AG04449 (cell line): ENCODE data around the gene ETV6.

Experiments used
- CTCF ChIA-PET: fragments of 350-600 bp; formaldehyde crosslinking; extraction: SDS; loops from one replicate; lab custom pipeline; 2021; ENCODE audit warnings: antibody characterized with exemption; lab: Yijun Ruan, JAX
- POLR2A ChIA-PET: fragments of 400-600, 350-600 bp; formaldehyde crosslinking; extraction: SDS; loops from one replicate; lab custom pipeline; 2020; ENCODE audit warnings: antibody characterized with exemption, inconsistent platforms; lab: Yijun Ruan, JAX
- DNase-seq: peaks from one replicate; pipeline ENCODE4 v3.0.0-alpha.2; 2010; ENCODE audit warnings: low read depth, low spot score
- H3K4me3 ChIP-seq: 2 replicates; pipeline ENCODE4 v1.5.1; 2011; ENCODE audit warnings: low read depth, mild to moderate bottlenecking, control low read depth, low read length
- CTCF ChIP-seq: IDR thresholded peaks from one replicate; pipeline ENCODE4 v1.5.1; 2011; ENCODE audit warnings: mild to moderate bottlenecking, moderate library complexity, low read length, control low read depth, inconsistent platforms; ENCODE audit not compliant: insufficient read depth; ENCODE audit errors: missing control alignments

Gene ETV6

GRCh38 chr12:11638315-11638916 is 11.1 kb upstream of the ETV6 start:
- ChIA-PET CTCF (interaction anchor here (1.4 to 1.5 kb wide), 3 partner anchors 8 to 394 kb away, joined by 4 to 5 read pairs (median 4); no protein-coding TSS in a partner anchor), POLR2A (no interaction called here)
- DNase-seq = no peak
- no peak overlapping the region for H3K4me3 ChIP-seq
- no peak for TF ChIP-seq CTCF

DNA sequence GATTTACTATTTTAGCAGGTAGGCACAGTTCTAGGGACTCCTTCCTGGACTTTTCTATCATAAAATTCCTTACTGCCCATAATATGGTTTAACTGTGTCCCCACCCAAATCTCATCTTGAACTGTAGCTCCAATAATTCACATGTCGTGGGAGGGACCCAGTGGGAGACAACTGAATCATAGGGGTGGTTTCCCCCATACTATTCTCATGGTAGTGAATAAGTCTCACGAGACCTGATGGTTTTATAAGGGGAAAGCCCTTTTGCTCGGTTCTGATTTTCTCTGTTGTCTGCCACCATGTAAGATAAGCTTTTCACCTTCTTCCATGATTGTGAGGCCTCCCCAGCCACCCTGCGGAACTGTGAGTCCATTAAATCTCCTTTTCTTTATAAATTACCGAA is 10.0 kb upstream of the ETV6 start:
- TF ChIP-seq CTCF = no peak

DNA sequence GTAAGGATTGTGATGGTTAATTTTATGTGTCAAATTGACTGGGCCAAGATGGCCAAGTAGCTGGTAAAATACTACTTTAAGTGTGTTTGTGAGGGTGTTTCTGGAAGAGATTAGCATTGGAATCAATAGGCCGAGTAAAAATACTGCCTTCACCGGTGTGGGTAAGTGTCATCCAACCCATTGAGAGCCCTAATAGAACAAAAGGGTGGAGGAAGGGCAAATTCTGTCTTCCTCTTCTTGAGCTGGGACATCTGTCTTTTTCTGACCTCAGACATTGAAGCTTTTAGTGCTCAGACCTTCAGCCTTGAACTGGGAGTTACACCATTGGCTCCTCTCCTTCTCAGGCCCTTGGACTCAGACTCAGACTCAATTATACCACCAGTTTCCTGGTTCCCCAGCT is 8.0 kb upstream of the ETV6 start:
- POLR2A ChIA-PET = no interaction called here

More for the DNA sequence above, 10.0 kb upstream of the ETV6 start:
- DNase-seq = no peak
- no peak overlapping the region for H3K4me3 ChIP-seq
- ChIA-PET CTCF (interaction anchor here (1.4 to 1.5 kb wide), 3 partner anchors 9 to 393 kb away, joined by 4 to 5 read pairs (median 4); no protein-coding TSS in a partner anchor), POLR2A (no interaction called here)

DNA sequence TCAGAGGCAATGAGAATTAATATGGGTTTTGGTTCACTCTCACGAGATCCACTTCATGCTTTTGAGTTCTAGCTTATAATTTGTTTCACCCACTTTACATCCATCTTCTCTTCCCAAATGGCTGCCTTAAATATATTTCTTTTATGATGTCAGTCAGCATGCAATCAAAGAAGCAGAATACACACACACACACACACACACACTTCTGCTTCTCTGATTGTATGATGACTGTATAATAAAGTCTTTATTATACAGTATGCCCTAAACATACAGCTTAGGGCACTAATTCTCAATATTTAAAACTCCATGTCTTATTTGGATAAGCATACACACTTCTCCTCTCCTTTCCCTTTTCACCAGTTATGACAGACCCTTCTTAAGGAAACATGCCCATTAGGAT is 6.7 kb upstream of the ETV6 start:
- TF ChIP-seq CTCF = no peak
- no peak overlapping the region for H3K4me3 ChIP-seq
- CTCF ChIA-PET = interaction anchor here (0.7 to 1.0 kb wide), 3 partner anchors 13 to 390 kb away, joined by 3 to 5 read pairs (median 5); no protein-coding TSS in a partner anchor
- POLR2A ChIA-PET = no interaction called here
- DNase-seq = no peak

More for the DNA sequence above, 8.0 kb upstream of the ETV6 start:
- CTCF ChIA-PET = no interaction called here
- no peak overlapping the region for H3K4me3 ChIP-seq
- no peak for DNase-seq
- TF ChIP-seq CTCF = no peak

DNA sequence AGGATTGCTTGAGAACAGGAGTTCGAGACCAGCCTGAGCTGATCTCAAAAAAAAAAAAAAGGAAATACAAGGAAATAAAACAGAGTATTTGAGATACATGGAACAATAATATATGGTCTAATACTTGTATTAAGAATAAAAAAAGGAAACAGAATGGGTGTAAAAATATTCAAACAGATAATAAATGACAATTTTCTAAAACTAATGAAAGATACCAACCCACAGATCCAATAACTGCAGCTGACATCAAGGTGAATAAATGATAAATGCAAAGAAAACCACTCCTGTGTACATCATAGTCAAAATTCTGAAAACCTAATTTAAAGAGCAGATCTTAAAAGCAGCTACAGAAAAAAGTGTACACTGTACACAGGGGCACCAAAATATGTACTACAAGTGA is 4.1 kb upstream of the ETV6 start:
- ChIA-PET POLR2A (no interaction called here), CTCF (interaction anchor here (1.2 kb wide), 1 partner anchor 98 kb away, joined by 3 read pairs; no protein-coding TSS in a partner anchor)
- TF ChIP-seq CTCF = no peak
- no peak overlapping the region for H3K4me3 ChIP-seq
- no peak for DNase-seq
